Panc1 (cell line): ENCODE results near the gene ACACB. TPM values are rescaled to one million over a fixed set of nuclear protein-coding genes. Genes with fewer than 3 reads are reported as not detected.

Experiments
- ATAC-seq: fragments of 200-7000 bp; cut with Tn5 transposase; 2 replicates; pipeline ENCODE4 v1.9.1; 2020; ENCODE audit warnings: mild to moderate bottlenecking, moderate library complexity
- BruUV-seq: library from RNA; stranded (reverse); fragments of 400-500 nt; replicated peaks from 2 replicates; lab custom pipeline; 2021; lab: Mats Ljungman, UMichigan
- CTCF ChIA-PET: fragments of 300-600 bp; sonication (Branson Sonifier 250); formaldehyde crosslinking; loops from one replicate; lab custom pipeline; 2022; ENCODE audit warnings: antibody characterized with exemption; lab: Charles Lee
- POLR2A ChIA-PET: fragments of 300-600 bp; sonication (Branson Sonifier 250); formaldehyde crosslinking; loops from one replicate; lab custom pipeline; 2022; ENCODE audit warnings: antibody characterized with exemption; lab: Charles Lee
- DNase-seq: peaks from one replicate; pipeline ENCODE4 v3.0.0-alpha.2; 2010; ENCODE audit warnings: low read depth, low spot score
- H3K27ac ChIP-seq: 2 replicates; pipeline ENCODE4 v1.5.1; 2011; ENCODE audit warnings: mild to moderate bottlenecking, low read length, inconsistent platforms
- H3K27me3 ChIP-seq: fragments of 200-500 bp; sonication (Bioruptor generic); 2 replicates; pipeline ENCODE4 v1.6.0; 2014; ENCODE audit warnings: low read length, inconsistent platforms; ENCODE audit not compliant: control insufficient read depth, insufficient read depth
- H3K36me3 ChIP-seq: fragments of 200-500 bp; sonication (Bioruptor generic); 2 replicates; pipeline ENCODE4 v1.5.1; 2014; ENCODE audit warnings: inconsistent platforms, mild to moderate bottlenecking, low read length, moderate library complexity; ENCODE audit not compliant: control insufficient read depth, insufficient read depth
- H3K4me1 ChIP-seq: 2 replicates; pipeline ENCODE4 v1.5.1; 2011; ENCODE audit warnings: inconsistent platforms, mild to moderate bottlenecking, low read length, moderate library complexity; ENCODE audit not compliant: control insufficient read depth, insufficient read depth
- H3K4me3 ChIP-seq, 2 experiments: 2 replicates each; pipeline ENCODE4 v1.5.1; 2011 to 2012; ENCODE audit warnings: low read depth in 2 of 2, low read length in 2 of 2, mild to moderate bottlenecking in 2 of 2, inconsistent platforms in 1 of 2, moderate library complexity in 1 of 2
- H3K9me3 ChIP-seq: fragments of 200-500 bp; sonication (Bioruptor generic); 2 replicates; pipeline ENCODE4 v1.5.1; 2014; ENCODE audit warnings: low read depth, mild to moderate bottlenecking, inconsistent platforms, low read length, moderate library complexity; ENCODE audit not compliant: control insufficient read depth, insufficient read depth
- CTCF ChIP-seq: fragments of 450-650 bp; IDR thresholded peaks from 2 replicates; pipeline ENCODE4 v1.5.1; 2017; ENCODE audit warnings: mild to moderate bottlenecking
- POLR2AphosphoS5 ChIP-seq: IDR thresholded peaks from 2 replicates; pipeline ENCODE4 v1.6.1; 2012; ENCODE audit warnings: mild to moderate bottlenecking, low read depth, low read length, moderate library complexity
- REST ChIP-seq, 2 experiments: IDR thresholded peaks; 2 replicates each; pipeline ENCODE4 v1.6.1; 2011 to 2012; ENCODE audit warnings: low read depth in 2 of 2, control low read depth in 1 of 2, low read length in 1 of 2, mild to moderate bottlenecking in 1 of 2, moderate library complexity in 1 of 2; ENCODE audit not compliant: insufficient read depth in 1 of 2
- SIN3A ChIP-seq: IDR thresholded peaks from 2 replicates; pipeline ENCODE4 v1.6.1; 2012; ENCODE audit warnings: low read depth, mild to moderate bottlenecking, low read length, moderate library complexity, borderline replicate concordance; ENCODE audit not compliant: insufficient read depth
- TCF7L2 ChIP-seq: IDR thresholded peaks from 2 replicates; pipeline ENCODE4 v1.6.1; 2011; ENCODE audit warnings: mild to moderate bottlenecking, low read depth, low read length, inconsistent platforms
- in situ Hi-C: cut with HindIII; loops from 2 replicates; pipeline ENCODE4 v1.10.0; 2016; ENCODE audit warnings: low sequenced_read_pairs, low pct_unique_long_range_greater_than_20kb
- intact Hi-C: fragments of 100-400 bp; cut with micrococcal nuclease; formaldehyde crosslinking; loops from one replicate; pipeline ENCODE4 v1.10.0; 2022; ENCODE audit not compliant: unreplicated experiment
- total RNA-seq: library from RNA; stranded (reverse); gene quantifications from one replicate; pipeline ENCODE4 v1.2.1, GENCODE V29; 2021; ENCODE audit not compliant: unreplicated experiment

ACACB gene
- total RNA-seq, 1 experiment from 2014 or later, result 12.3 TPM

GRCh38 chr12:109296431-109296830 is 180.0 kb downstream of the ACACB start:
- CTCF ChIA-PET, result no interaction called here
- H3K27ac ChIP-seq, result no peak overlapping the region

GRCh38 chr12:109299849-109300248 is 183.5 kb downstream of the ACACB start:
- Histone ChIP-seq H3K27ac (no peak overlapping the region), H3K4me1 (no peaks in the 10 kb centered on the region), H3K4me3 (no peak overlapping the region), H3K27me3 (peaks cover 12% of the 10 kb centered on the region), H3K36me3 (no peaks in the 10 kb centered on the region), H3K9me3 (no peaks in the 10 kb centered on the region)
- intact Hi-C loops, result no loop called here
- no TSS peak for BruUV-seq
- ATAC-seq (no peak), DNase-seq (no peak)
- POLR2A ChIA-PET, result no interaction called here
- no peak for TF ChIP-seq CTCF
- TF ChIP-seq SIN3A, result no peak
- no peak for TF ChIP-seq REST (IDR thresholded peaks at IDR 0.05; ENCODE audit: insufficient read depth in 1 of 2, low read depth in 2 of 2, low read length in 1 of 2)
- no peak for TF ChIP-seq POLR2AphosphoS5
- TF ChIP-seq TCF7L2, result no peak
- CTCF ChIA-PET, result no interaction called here
- in situ Hi-C loops, result no loop called here

More at GRCh38 chr12:109296431-109296830, 180.0 kb downstream of the ACACB start:
- DNase-seq, result no peak
- Histone ChIP-seq H3K27me3 (no peaks in the 10 kb centered on the region), H3K36me3 (no peaks in the 10 kb centered on the region), H3K4me3 (no peak overlapping the region), H3K4me1 (peaks cover 3% of the 10 kb centered on the region; the same call in 1 of the 2 replicates), H3K9me3 (no peaks in the 10 kb centered on the region)
- ATAC-seq, result no peak
- in situ Hi-C loops (no loop called here), intact Hi-C loops (no loop called here)
- POLR2A ChIA-PET, result no interaction called here
- BruUV-seq, result no TSS peak
- no peak for TF ChIP-seq REST (IDR thresholded peaks at IDR 0.05; ENCODE audit: insufficient read depth in 1 of 2, low read depth in 2 of 2, low read length in 1 of 2)
- no peak for TF ChIP-seq SIN3A
- no peak for TF ChIP-seq POLR2AphosphoS5
- TF ChIP-seq CTCF, result no peak
- no peak for TF ChIP-seq TCF7L2
